CD4-positive, alpha-beta T cell (primary cell): Measurements from ENCODE around the gene PTPRC. TPM values are rescaled to one million over a fixed set of nuclear protein-coding genes. Genes with fewer than 3 reads are reported as not detected.
A peak's percentile ranks its signal among the peaks of the same experiment; 100 is the strongest.

Experiments
- ATAC-seq: fragments of 200-7000 bp; cut with Tn5 transposase; one replicate; pipeline ENCODE4 v1.10.0; 2022; ENCODE audit warnings: mild to moderate bottlenecking; ENCODE audit not compliant: poor library complexity
- CTCF ChIA-PET: fragments of 350-600 bp; sonication (Branson Sonifier 250); formaldehyde crosslinking; loops from one replicate; lab custom pipeline; 2021; ENCODE audit warnings: antibody characterized with exemption, inconsistent platforms; lab: Charles Lee
- POLR2A ChIA-PET: fragments of 350-600 bp; sonication (Branson Sonifier 250); formaldehyde crosslinking; loops from one replicate; lab custom pipeline; 2021; ENCODE audit warnings: antibody characterized with exemption, inconsistent platforms; lab: Charles Lee
- DNase-seq, 14 experiments: peaks; one replicate each; pipeline ENCODE4 v3.0.0-alpha.2; 2013 to 2020; ENCODE audit warnings: mixed read lengths in 2 of 14
- H3K27ac ChIP-seq, 2 donors: one replicate each; pipeline versions ENCODE4 v1.5.1 to v1.7.0; 2013; ENCODE audit warnings: low read length in 2 of 2, low read depth in 1 of 2, mild to moderate bottlenecking in 1 of 2
- H3K27me3 ChIP-seq, 2 experiments: 1 replicate in 1 of 2; 2 replicates in 1 of 2; pipeline versions ENCODE4 v1.6.1 to v1.7.0; 2013; ENCODE audit warnings: low read length in 2 of 2, control low read depth in 1 of 2, mild to moderate bottlenecking in 1 of 2, moderate library complexity in 1 of 2; ENCODE audit not compliant: insufficient read depth in 2 of 2, control insufficient read depth in 1 of 2
- H3K36me3 ChIP-seq: one replicate; pipeline ENCODE4 v1.6.1; 2013; ENCODE audit warnings: low read length, control low read depth; ENCODE audit not compliant: insufficient read depth
- H3K4me1 ChIP-seq: one replicate; pipeline ENCODE4 v1.6.1; 2013; ENCODE audit warnings: low read length, control low read depth; ENCODE audit not compliant: insufficient read depth
- H3K4me3 ChIP-seq: one replicate; pipeline ENCODE4 v1.5.1; 2013; ENCODE audit warnings: mild to moderate bottlenecking, low read length, moderate library complexity
- H3K9me3 ChIP-seq, 2 experiments: 1 replicate in 1 of 2; 2 replicates in 1 of 2; pipeline versions ENCODE4 v1.6.1 to v1.7.0; 2013; ENCODE audit warnings: low read length in 2 of 2, mild to moderate bottlenecking in 2 of 2, control low read depth in 1 of 2, moderate library complexity in 1 of 2; ENCODE audit not compliant: control insufficient read depth in 1 of 2, insufficient read depth in 1 of 2
- H3K27ac Mint-ChIP-seq: one replicate; pipeline ENCODE4 v1.8.0; 2020; ENCODE audit warnings: mixed read lengths
- H3K27me3 Mint-ChIP-seq: one replicate; pipeline ENCODE4 v1.8.0; 2021; ENCODE audit warnings: mixed read lengths
- H3K36me3 Mint-ChIP-seq: one replicate; pipeline ENCODE4 v1.8.0; 2021; ENCODE audit warnings: low read depth, mixed read lengths
- H3K4me1 Mint-ChIP-seq: one replicate; pipeline ENCODE4 v1.8.0; 2021; ENCODE audit warnings: low read depth, mixed read lengths
- H3K4me3 Mint-ChIP-seq: one replicate; pipeline ENCODE4 v1.8.0; 2020; ENCODE audit warnings: mild to moderate bottlenecking, mixed read lengths
- H3K9me3 Mint-ChIP-seq: one replicate; pipeline ENCODE4 v1.8.0; 2020; ENCODE audit warnings: mixed read lengths
- CTCF ChIP-seq: fragments of 200-600 bp; IDR thresholded peaks from one replicate; pipeline ENCODE4 v1.8.0; 2022; ENCODE audit warnings: antibody characterized with exemption, mild to moderate bottlenecking
- intact Hi-C, 2 experiments: fragments of 100-400 bp; cut with DNase I in 1 of 2; cut with micrococcal nuclease in 1 of 2; formaldehyde crosslinking; loops; one replicate each; pipeline versions ENCODE4 v1.15.1 to v1.9.0; 2023 to 2025; cut with DNase I, micrococcal nuclease
- total RNA-seq, 174 experiments: library from RNA in 2 of 174; stranded (reverse) in 2 of 174; gene quantifications; one replicate each; pipeline ENCODE4 v1.2.3 and lab custom pipeline; 2021 to 2026

PTPRC gene
- total RNA-seq, 2 experiments from 2014 or later: 661 to 698 TPM

GRCh38 chr1:198755715-198756114 is 116.9 kb downstream of the PTPRC start:
- Histone ChIP-seq H3K27me3 (no peaks in the 10 kb centered on the region), H3K36me3 (peaks cover 60% of the 10 kb centered on the region), H3K4me3 (no peak overlapping the region), H3K9me3 (no peaks in the 10 kb centered on the region), H3K4me1 (no peaks in the 10 kb centered on the region), H3K27ac (no peak overlapping the region)
- no peak for DNase-seq
- H3K4me1 Mint-ChIP-seq: peaks cover 32% of the 10 kb centered on the region
- H3K9me3 Mint-ChIP-seq: no peaks in the 10 kb centered on the region
- peak overlapping the region; percentile 1 for H3K27ac Mint-ChIP-seq
- peaks cover 64% of the 10 kb centered on the region for H3K36me3 Mint-ChIP-seq
- POLR2A ChIA-PET: interaction anchor here (0.6 to 0.7 kb wide), 2 partner anchors 52 to 187 kb away, joined by 3 read pairs; no protein-coding TSS in a partner anchor
- no peak for ATAC-seq
- intact Hi-C loops: loop anchor here in 1 of 2 experiments (5.0 to 10.0 kb wide), 3 partner anchors 357 to 1759 kb away; no protein-coding TSS in a partner anchor
- no peak for TF ChIP-seq CTCF
- H3K4me3 Mint-ChIP-seq: no peak overlapping the region
- no peaks in the 10 kb centered on the region for H3K27me3 Mint-ChIP-seq
- CTCF ChIA-PET: interaction anchor here (0.6 to 1.2 kb wide), 4 partner anchors 10 to 358 kb away, joined by 3 to 5 read pairs (median 3); no protein-coding TSS in a partner anchor

GRCh38 chr1:198756470-198756869 is 117.6 kb downstream of the PTPRC start:
- POLR2A ChIA-PET: interaction anchor here (0.6 kb wide), 1 partner anchor 188 kb away, joined by 3 read pairs; no protein-coding TSS in a partner anchor
- Mint-ChIP-seq H3K9me3 (no peaks in the 10 kb centered on the region), H3K4me1 (peaks cover 34% of the 10 kb centered on the region), H3K4me3 (no peak overlapping the region), H3K27ac (peak overlapping the region; percentile 1), H3K36me3 (peaks cover 56% of the 10 kb centered on the region), H3K27me3 (no peaks in the 10 kb centered on the region)
- TF ChIP-seq CTCF: peak; percentile 15
- H3K4me1 ChIP-seq: no peaks in the 10 kb centered on the region
- H3K36me3 ChIP-seq: peaks cover 53% of the 10 kb centered on the region
- H3K4me3 ChIP-seq: no peak overlapping the region
- no peaks in the 10 kb centered on the region for H3K9me3 ChIP-seq
- DNase-seq (no peak), ATAC-seq (peak; percentile 39)
- no peaks in the 10 kb centered on the region for H3K27me3 ChIP-seq
- intact Hi-C loops: loop anchor here in 1 of 2 experiments (5.0 to 10.0 kb wide), 3 partner anchors 356 to 1758 kb away; no protein-coding TSS in a partner anchor
- no peak overlapping the region for H3K27ac ChIP-seq
- CTCF ChIA-PET: interaction anchor here (0.9 to 1.2 kb wide), 3 partner anchors 11 to 357 kb away, joined by 3 to 5 read pairs (median 3); no protein-coding TSS in a partner anchor

- H3K4me1 ChIP-seq: no peaks in the 10 kb centered on the region
- H3K27ac Mint-ChIP-seq: no peak overlapping the region
- POLR2A ChIA-PET: interaction anchor here (1.2 kb wide), 1 partner anchor 70 kb away, joined by 3 read pairs; no protein-coding TSS in a partner anchor
These were observed 123.2 kb downstream of the PTPRC start for GRCh38 chr1:198761859-198762616.

More at GRCh38 chr1:198761859-198762616, 123.2 kb downstream of the PTPRC start:
- Mint-ChIP-seq H3K4me1 (peaks cover 48% of the 10 kb centered on the region), H3K4me3 (no peak overlapping the region), H3K9me3 (no peaks in the 10 kb centered on the region), H3K27me3 (no peaks in the 10 kb centered on the region), H3K36me3 (peaks cover 4% of the 10 kb centered on the region)
- ATAC-seq (peak; percentile 19), DNase-seq (peak in 3 of 14 experiments; percentile 23 to 35 (median 33))
- intact Hi-C loops: no loop called here
- CTCF ChIA-PET: interaction anchor here (1.0 kb wide), 1 partner anchor 11 kb away, joined by 3 read pairs; no protein-coding TSS in a partner anchor
- Histone ChIP-seq H3K27me3 (no peaks in the 10 kb centered on the region), H3K27ac (no peak overlapping the region), H3K9me3 (no peaks in the 10 kb centered on the region), H3K36me3 (no peaks in the 10 kb centered on the region), H3K4me3 (no peak overlapping the region)
- TF ChIP-seq CTCF: no peak
